Measurements from ENCODE around the gene FAM149B1.

The FAM149B1 gene

GRCh38 chr10:73182568-73182967 is 14.6 kb downstream of the FAM149B1 start:
- no peak for DNase-seq

- DNase-seq, result no peak
Measured at GRCh38 chr10:73183667-73184281, 15.9 kb downstream of the FAM149B1 start.

- DNase-seq, result no peak
Measured at GRCh38 chr10:73186266-73186665, 18.3 kb downstream of the FAM149B1 start.

- no peak for DNase-seq
Measured at GRCh38 chr10:73190188-73190587, 22.3 kb downstream of the FAM149B1 start.

GRCh38 chr10:73205081-73205480 is 37.2 kb downstream of the FAM149B1 start:
- DNase-seq, result no peak

GRCh38 chr10:73205890-73206289 is 38.0 kb downstream of the FAM149B1 start:
- DNase-seq, result no peak

GRCh38 chr10:73206385-73206784 is 38.5 kb downstream of the FAM149B1 start:
- no peak for DNase-seq

- DNase-seq, result no peak
Measured at GRCh38 chr10:73207883-73208282, 40.0 kb downstream of the FAM149B1 start.

- no peak for DNase-seq
Measured at GRCh38 chr10:73209705-73210104, 41.8 kb downstream of the FAM149B1 start.

GRCh38 chr10:73210395-73211105 is 42.6 kb downstream of the FAM149B1 start:
- no peak for DNase-seq

- no peak for DNase-seq
Measured at GRCh38 chr10:73211106-73211811, 43.3 kb downstream of the FAM149B1 start.

- no peak for DNase-seq
Measured at GRCh38 chr10:73215749-73216148, 47.8 kb downstream of the FAM149B1 start.

GRCh38 chr10:73217628-73218027 is 49.7 kb downstream of the FAM149B1 start:
- no peak for DNase-seq

GRCh38 chr10:73218431-73219191 is 50.7 kb downstream of the FAM149B1 start:
- DNase-seq, result no peak

GRCh38 chr10:73219384-73219783 is 51.5 kb downstream of the FAM149B1 start:
- DNase-seq, result no peak

GRCh38 chr10:73220989-73221388 is 53.1 kb downstream of the FAM149B1 start:
- no peak for DNase-seq

GRCh38 chr10:73225518-73225917 is 57.6 kb downstream of the FAM149B1 start:
- no peak for DNase-seq

- no peak for DNase-seq
Measured at GRCh38 chr10:73226663-73227062, 58.7 kb downstream of the FAM149B1 start.

- no peak for DNase-seq
Measured at GRCh38 chr10:73228247-73228646, 60.3 kb downstream of the FAM149B1 start.

GRCh38 chr10:73229567-73229966 is 61.6 kb downstream of the FAM149B1 start:
- no peak for DNase-seq

GRCh38 chr10:73232887-73233286 is 65.0 kb downstream of the FAM149B1 start:
- DNase-seq, result no peak

GRCh38 chr10:73233883-73234282 is 66.0 kb downstream of the FAM149B1 start:
- DNase-seq, result no peak

- DNase-seq, result no peak
Measured at GRCh38 chr10:73234695-73235094, 66.8 kb downstream of the FAM149B1 start.

Data from NCI-H1048 (cell line).